ENCODE data around the gene STK32B.

GRCh38 chr4:5451243-5451642 is 400.0 kb downstream of the STK32B start:
- no peak for TF ChIP-seq GATA2 (IDR thresholded peaks at IDR 0.05; ENCODE audit: low read depth, low read length)
- no peak for TF ChIP-seq GATA3 (IDR thresholded peaks at IDR 0.05; ENCODE audit: low read depth, low read length)

Data from SH-SY5Y (cell line).